NCI-H226 (cell line): ENCODE results near the gene HSP90AB1.

Experiments
- DNase-seq: peaks from one replicate; pipeline ENCODE4 v3.0.0-alpha.2; 2015

HSP90AB1 gene

GRCh38 chr6:44269921-44270525 lies 23.1 kb downstream of the HSP90AB1 start, which contains the start of gene TMEM151B:
TMEM151B (plus strand) TSS chr6:44270450; CDS start chr6:44270743, 293 bp downstream.
- no peak for DNase-seq

GRCh38 chr6:44270526-44271405 lies 23.9 kb downstream of the HSP90AB1 start:
- no peak for DNase-seq

GRCh38 chr6:44271406-44271723 lies 24.5 kb downstream of the HSP90AB1 start:
- DNase-seq, result no peak

GRCh38 chr6:44271914-44272313 lies 25.0 kb downstream of the HSP90AB1 start:
- no peak for DNase-seq

GRCh38 chr6:44272529-44272928 lies 25.6 kb downstream of the HSP90AB1 start:
- no peak for DNase-seq

- no peak for DNase-seq
Observed at GRCh38 chr6:44272999-44273566, 26.2 kb downstream of the HSP90AB1 start.

GRCh38 chr6:44273617-44274016 lies 26.7 kb downstream of the HSP90AB1 start:
- DNase-seq, result no peak

GRCh38 chr6:44275271-44275748 lies 28.4 kb downstream of the HSP90AB1 start:
- DNase-seq, result no peak

- no peak for DNase-seq
Observed at GRCh38 chr6:44275749-44276648, 29.1 kb downstream of the HSP90AB1 start.

GRCh38 chr6:44276667-44277640 lies 30.1 kb downstream of the HSP90AB1 start:
- DNase-seq, result no peak

GRCh38 chr6:44277763-44278162 lies 30.9 kb downstream of the HSP90AB1 start:
- no peak for DNase-seq

GRCh38 chr6:44278315-44278714 lies 31.4 kb downstream of the HSP90AB1 start:
- no peak for DNase-seq

- DNase-seq, result no peak
Observed at GRCh38 chr6:44278774-44279697, 32.1 kb downstream of the HSP90AB1 start.

- no peak for DNase-seq
Observed at GRCh38 chr6:44284121-44284520, 37.2 kb downstream of the HSP90AB1 start.

- no peak for DNase-seq
Observed at GRCh38 chr6:44284867-44285266, 38.0 kb downstream of the HSP90AB1 start.

- no peak for DNase-seq
Observed at GRCh38 chr6:44285552-44286284, 38.8 kb downstream of the HSP90AB1 start.

GRCh38 chr6:44286285-44286565 lies 39.3 kb downstream of the HSP90AB1 start:
- DNase-seq, result no peak

GRCh38 chr6:44286747-44287146 lies 39.8 kb downstream of the HSP90AB1 start:
- DNase-seq, result no peak

- no peak for DNase-seq
Observed at GRCh38 chr6:44289726-44290260, 42.9 kb downstream of the HSP90AB1 start.

GRCh38 chr6:44291841-44292240 lies 44.9 kb downstream of the HSP90AB1 start:
- no peak for DNase-seq
